GM21381 (cell line): ENCODE data around the gene AKR1C1.
"Not testable (repeated sequence)": the region's sequence is repeated elsewhere in the genome, so short reads cannot be mapped to it uniquely, and the experiment has no call there.

ENCODE experiments used
- ATAC-seq: cut with Tn5 transposase; IDR thresholded peaks from one replicate; pipeline ENCODE4 v1.9.1; 2021; ENCODE audit warnings: mild to moderate bottlenecking, moderate library complexity; ENCODE audit not compliant: unreplicated experiment

The AKR1C1 gene

DNA sequence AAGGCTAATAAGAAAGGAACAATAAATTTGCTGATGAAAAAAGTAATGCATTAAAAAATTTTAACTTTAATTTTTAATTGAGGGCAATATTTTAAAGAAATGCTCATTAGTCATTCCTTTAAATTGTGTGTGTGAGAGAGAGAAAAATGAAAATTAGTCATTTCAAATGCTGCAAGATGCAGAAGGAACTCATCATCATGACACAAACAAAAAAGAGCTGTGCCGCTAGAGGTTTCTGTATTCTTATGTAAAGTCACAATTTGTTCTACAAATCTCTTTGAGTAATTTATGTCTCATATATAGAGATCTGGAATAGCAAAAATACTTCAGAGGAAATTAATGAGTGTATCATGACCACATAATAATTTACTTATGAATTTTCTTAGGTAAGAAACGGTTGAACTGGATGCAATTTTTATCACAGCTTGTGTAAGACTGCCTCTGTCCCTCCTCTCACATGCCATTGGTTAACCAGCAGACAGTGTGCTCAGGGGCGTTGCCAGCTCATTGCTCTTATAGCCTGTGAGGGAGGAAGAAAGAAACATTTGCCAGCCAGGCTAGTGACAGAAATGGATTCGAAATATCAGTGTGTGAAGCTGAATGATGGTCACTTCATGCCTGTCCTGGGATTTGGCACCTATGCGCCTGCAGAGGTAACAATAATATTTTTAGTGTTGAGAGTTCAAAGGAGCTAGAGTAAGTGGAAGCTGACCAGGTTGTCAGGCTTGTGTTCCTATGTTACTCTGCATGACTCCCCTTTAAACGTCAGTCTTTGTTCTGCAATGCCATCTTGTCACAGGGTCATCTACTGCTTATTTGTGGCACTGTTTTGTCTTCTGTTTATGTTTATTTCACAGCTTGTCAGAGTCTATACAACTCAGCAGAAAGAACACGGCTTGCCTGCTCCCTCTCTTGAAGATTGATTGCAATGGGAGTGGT is at the start of gene AKR1C1:
TSS of gene AKR1C1 (plus strand) at position 540 of the 939 bp plus-strand sequence. CDS start at position 570, 30 bp downstream.
- not testable (repeated sequence) for ATAC-seq

- no peak for ATAC-seq
Observed at GRCh38 chr10:4914213-4914850, 48.9 kb upstream of the AKR1C1 start.

GRCh38 chr10:4916086-4916716 is 47.0 kb upstream of the AKR1C1 start:
- ATAC-seq = no peak

DNA sequence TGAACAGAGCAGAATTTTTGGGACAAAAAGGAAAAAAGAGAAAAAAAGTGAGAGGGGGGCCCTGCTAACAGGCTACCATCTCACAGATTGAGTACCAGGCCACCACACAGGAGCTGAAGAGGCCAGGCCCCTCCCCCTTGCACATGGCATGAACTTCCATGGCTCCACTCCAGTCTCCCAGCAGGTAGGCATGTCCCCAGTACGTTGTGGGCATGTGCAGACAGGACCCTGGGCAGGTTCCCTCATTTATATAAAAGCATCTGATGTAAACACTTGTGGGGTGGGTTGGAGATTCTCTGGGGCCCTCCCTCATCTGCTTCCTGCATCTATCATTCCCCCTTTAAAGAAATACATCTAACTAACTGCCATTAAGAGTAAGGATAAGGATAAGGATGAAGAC is 45.0 kb upstream of the AKR1C1 start:
- ATAC-seq = no peak

GRCh38 chr10:4924482-4924881 is 38.7 kb upstream of the AKR1C1 start:
- not testable (repeated sequence) for ATAC-seq

DNA sequence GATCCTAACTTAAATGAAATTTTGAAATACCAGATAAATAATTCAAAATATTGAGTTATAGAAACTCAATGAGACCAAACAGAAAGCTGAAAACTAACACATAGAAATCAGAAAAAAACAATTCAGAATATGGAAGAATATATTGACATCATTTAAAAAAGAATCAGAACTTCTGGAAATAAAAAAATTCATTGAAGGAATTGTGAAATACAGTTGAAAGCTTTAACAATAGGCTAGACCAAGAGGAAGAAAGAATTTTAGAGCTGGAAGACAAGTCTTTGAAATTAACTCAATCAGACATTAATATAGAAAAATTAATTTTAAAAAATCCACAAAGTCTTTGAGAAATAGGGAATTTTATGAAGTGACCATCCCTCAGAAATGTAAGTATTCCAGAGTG is 36.8 kb upstream of the AKR1C1 start:
- no peak for ATAC-seq

- ATAC-seq = no peak
Observed at GRCh38 chr10:4931587-4931986, 31.6 kb upstream of the AKR1C1 start.

DNA sequence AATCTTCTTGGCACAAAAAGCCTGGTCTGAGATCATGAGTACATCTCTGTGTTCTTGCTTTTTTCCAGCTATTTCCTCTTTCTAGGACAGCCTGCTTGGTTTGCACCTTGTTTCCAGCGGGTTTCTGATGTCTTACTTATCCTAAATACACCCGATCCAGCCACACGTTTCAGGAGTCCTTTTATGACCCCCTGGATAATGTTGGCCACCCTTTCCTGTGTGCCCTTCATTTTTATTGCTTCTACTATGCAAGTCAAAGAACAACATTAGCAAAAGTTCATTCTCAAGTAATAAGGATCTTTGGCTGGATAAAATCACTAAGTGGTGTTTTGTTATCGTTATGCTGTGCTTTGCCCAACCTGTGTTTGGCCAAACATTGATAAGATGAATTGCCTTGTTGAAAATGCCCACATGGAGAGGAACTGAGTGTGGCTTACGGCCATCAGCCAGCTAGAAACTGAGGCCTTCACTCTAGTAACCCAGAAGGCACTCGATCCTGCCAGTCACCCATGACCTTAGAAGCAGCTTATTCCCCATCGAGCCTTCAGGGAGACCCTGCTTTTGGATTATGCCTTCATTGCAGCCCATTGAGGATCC is 28.7 kb upstream of the AKR1C1 start:
- no peak for ATAC-seq

GRCh38 chr10:4937346-4937745 is 25.9 kb upstream of the AKR1C1 start:
- no peak for ATAC-seq

DNA sequence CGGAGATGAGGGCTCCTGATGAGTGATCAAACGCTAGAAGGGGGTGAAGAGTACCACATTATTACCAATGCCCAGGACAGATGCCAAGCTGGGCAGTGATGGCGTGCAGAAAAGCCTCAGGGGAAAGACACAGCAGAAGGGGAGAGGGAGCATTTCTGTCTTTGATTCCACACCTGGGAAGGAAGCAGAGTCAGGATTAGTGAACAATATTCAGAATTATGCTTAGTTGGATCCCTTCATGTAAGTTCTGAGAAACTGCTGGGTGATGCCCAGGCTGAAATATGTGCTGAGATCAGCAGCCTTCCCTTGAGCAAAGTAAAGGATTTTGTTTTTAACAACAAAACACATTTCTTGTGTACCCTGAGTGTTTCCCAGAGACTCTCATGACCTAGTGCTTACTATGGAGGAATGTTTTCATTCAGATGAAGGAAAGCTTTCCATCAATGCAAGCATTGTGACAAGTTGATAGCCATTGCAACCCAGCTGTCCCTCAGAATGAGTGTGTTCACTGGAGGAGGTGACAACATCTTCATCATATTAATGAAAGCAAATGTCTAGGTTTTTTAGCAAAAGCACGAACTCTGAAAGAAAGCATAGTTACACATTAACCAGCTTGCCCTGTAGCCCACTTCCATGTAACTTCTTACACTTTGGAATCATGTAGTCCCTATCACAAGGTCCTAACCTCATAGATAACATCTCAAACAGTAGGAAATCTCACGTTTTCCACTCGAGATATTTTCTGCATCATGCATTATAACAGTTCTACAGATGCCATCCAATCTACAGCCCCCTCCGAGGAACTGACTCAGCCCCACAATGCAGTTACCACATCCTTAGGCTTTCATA is 23.8 kb upstream of the AKR1C1 start:
- ATAC-seq = no peak

DNA sequence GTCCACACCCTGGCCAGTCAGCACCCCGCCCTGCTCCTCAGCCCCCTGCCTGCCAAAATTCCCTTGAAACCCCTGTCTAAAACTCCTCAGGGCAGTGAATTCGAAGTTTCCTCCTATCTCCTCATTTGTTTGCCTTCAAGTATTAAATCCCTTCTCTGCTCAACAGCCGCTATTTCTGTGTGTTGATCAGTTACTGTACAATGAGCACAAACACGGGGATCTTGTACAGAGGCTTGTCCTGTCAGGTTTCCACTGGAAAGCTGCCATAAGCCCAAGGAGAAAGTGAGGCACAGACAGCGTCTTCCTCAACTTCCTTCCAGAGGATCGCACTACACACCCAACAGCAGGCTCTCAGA is 23.2 kb upstream of the AKR1C1 start:
- not testable (repeated sequence) for ATAC-seq

DNA sequence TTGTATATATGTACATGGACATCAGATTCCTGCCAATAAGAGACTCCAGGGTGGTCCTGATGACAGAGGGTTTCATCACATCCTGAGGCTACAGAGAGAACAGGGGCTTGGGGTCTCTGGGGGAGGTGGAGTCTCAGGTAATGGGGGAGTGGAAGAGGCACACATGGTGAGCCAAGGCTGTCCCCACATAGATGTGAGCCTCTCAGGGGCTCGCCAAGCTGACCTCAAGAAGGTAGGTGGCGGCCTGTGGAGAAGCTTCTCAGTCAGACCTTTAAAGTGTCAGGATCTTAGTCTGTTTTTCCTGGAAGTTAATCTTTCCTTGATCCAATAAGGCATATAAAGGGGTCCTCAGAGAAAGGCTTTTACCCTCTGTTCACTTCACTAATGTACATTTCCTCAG is 22.3 kb upstream of the AKR1C1 start:
- ATAC-seq = not testable (repeated sequence)

GRCh38 chr10:4941540-4942330 is 21.5 kb upstream of the AKR1C1 start:
- ATAC-seq = no peak

- ATAC-seq = not testable (repeated sequence)
Observed at GRCh38 chr10:4942931-4943330, 20.3 kb upstream of the AKR1C1 start.

DNA sequence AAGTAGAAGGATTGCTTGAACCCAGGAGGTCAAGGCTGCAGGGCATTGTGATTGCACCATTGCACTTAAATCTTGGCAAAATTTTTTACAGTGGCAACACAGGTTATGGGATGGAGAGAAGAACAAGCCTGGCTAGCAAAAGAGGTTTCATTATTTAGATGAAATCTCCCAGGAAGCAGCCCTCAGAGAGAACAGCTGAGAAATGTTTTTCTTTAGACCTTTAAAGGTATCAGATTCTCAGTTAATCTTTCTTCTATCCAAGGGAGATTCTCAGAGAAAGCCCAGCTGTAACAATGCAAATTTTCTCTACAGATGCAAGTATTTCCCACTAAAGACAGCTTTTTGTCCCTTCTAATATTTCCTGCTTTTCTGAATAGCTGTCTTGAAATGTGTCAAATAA is 19.8 kb upstream of the AKR1C1 start:
- not testable (repeated sequence) for ATAC-seq

GRCh38 chr10:4943821-4944220 is 19.4 kb upstream of the AKR1C1 start:
- ATAC-seq = no peak

DNA sequence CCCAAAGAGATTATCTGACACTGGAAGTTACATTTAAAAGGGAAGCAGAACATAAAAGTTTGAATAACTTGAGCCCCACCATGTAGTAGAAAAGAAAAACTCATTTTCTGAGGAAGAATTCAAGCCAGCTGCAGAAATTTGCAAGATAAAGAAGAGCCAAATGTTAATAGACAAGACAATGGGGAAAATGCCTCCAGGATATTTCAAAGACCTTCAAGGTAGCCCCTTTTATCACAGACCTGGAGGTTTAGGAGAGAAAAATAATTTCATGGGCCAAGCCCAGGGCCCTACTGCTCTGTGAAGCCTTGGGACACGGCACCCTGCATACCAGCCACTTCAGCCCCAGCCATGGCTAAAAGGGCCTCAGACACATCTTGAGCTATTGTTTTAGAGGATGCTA is 18.4 kb upstream of the AKR1C1 start:
- ATAC-seq = no peak

DNA sequence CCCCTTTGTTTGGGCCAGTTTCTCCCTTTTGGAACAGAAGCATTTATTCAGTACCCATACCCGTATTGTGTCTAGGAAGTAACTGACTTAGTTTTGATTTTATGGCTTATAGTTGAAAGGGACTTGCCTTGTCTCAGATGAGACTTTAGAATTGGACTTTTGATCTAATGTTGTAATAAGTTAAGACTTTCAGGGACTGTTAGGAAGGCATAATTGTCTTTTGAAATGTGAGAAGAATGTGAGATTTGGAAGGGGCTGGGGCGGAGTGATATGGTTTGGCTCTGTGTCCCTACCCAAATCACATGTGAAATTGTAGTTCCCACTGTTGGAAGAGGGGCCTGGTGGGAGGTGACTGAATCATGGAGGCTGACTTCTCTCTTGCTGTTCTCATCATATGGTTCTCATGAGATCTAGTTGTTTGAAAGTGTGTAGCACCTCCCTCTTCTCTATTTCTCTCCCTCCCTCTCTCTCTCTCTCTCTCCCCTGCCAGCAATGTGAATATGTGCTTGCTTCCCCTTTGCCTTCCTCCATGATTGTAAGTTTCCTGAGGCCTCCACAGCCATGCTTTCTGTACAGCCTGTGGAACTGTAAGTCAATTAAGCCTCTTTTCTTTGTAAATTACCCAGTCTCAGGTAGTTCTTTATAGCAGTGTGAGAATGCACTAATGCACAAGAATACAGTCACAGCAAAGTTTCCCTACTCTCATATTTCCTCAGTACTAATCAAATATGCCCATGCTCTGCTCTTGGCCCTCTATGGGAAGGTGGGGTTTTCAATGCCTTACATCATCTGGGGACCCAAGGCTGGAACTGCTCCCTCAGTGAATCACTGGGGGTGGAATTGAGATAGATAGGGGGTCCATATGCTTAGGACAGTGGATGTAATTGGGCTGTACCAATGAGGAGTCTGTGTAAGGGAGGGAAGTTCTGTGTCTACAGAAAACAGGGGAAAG is 17.2 kb upstream of the AKR1C1 start:
- ATAC-seq = no peak
